Activated B cell treated with CpG ODN at 0.5 μM for 24 hours (primary cell): Measurements from ENCODE around the gene DNM1. TPM values are rescaled to one million over a fixed set of nuclear protein-coding genes. Genes with fewer than 3 reads are reported as not detected.
A peak's percentile ranks its signal among the peaks of the same experiment; 100 is the strongest.

ENCODE experiments used
- ATAC-seq: fragments of 200-7000 bp; cut with Tn5 transposase; one replicate; pipeline ENCODE4 v1.10.0; 2021; ENCODE audit warnings: low read depth, mild to moderate bottlenecking, moderate library complexity
- CTCF ChIA-PET: fragments of 350-600 bp; sonication (Branson Sonifier 250); formaldehyde crosslinking; loops from one replicate; lab custom pipeline; 2021; ENCODE audit warnings: antibody characterized with exemption; lab: Charles Lee
- POLR2A ChIA-PET: fragments of 350-600 bp; sonication (Branson Sonifier 250); formaldehyde crosslinking; loops from one replicate; lab custom pipeline; 2021; ENCODE audit warnings: antibody characterized with exemption; lab: Charles Lee
- DNase-seq: peaks from one replicate; pipeline ENCODE4 v3.0.0; 2022
- H3K27ac Mint-ChIP-seq: one replicate; pipeline ENCODE4 v1.8.0; 2020; ENCODE audit warnings: mixed read lengths
- H3K27me3 Mint-ChIP-seq: one replicate; pipeline ENCODE4 v1.8.0; 2021; ENCODE audit warnings: mixed read lengths
- H3K36me3 Mint-ChIP-seq: one replicate; pipeline ENCODE4 v1.8.0; 2021; ENCODE audit warnings: low read depth, mixed read lengths
- H3K4me1 Mint-ChIP-seq: one replicate; pipeline ENCODE4 v1.8.0; 2021; ENCODE audit warnings: mixed read lengths
- H3K4me3 Mint-ChIP-seq: one replicate; pipeline ENCODE4 v1.8.0; 2020; ENCODE audit warnings: mild to moderate bottlenecking, mixed read lengths
- H3K9me3 Mint-ChIP-seq: one replicate; pipeline ENCODE4 v1.8.0; 2020; ENCODE audit warnings: mixed read lengths
- CTCF ChIP-seq: fragments of 200-600 bp; IDR thresholded peaks from one replicate; pipeline ENCODE4 v1.8.0; 2022; ENCODE audit warnings: antibody characterized with exemption, mild to moderate bottlenecking
- intact Hi-C: fragments of 100-400 bp; cut with micrococcal nuclease; formaldehyde crosslinking; loops from one replicate; pipeline ENCODE4 v1.15.1; 2024
- total RNA-seq: library from RNA; stranded (reverse); gene quantifications from 2 replicates; pipeline ENCODE4 v1.2.3, GENCODE V29; 2022

DNM1 gene
- total RNA-seq: 0.81 and 0.86 TPM in 2 replicates

GRCh38 chr9:128203024-128203706 is at the start of gene DNM1:
Gene DNM1 (plus strand): TSS chr9:128203379. CDS start chr9:128203471, 92 bp downstream.
- CTCF ChIA-PET: interaction anchor here (0.7 kb wide), 1 partner anchor 706 kb away, joined by 3 read pairs; no protein-coding TSS in a partner anchor
- peak within 1 kb of the TSS; percentile 56 for H3K27ac Mint-ChIP-seq
- peaks cover 18% of the 10 kb centered on the region for H3K27me3 Mint-ChIP-seq
- no peaks in the 10 kb centered on the region for H3K36me3 Mint-ChIP-seq
- H3K9me3 Mint-ChIP-seq: no peaks in the 10 kb centered on the region
- POLR2A ChIA-PET: no interaction called here
- intact Hi-C loops: loop anchor here (1.0 kb wide), 4 partner anchors 12 to 137 kb away; partner anchors contain the start of genes CIZ1 and SLC27A4
- ATAC-seq (peak; percentile 98), DNase-seq (peak; percentile 78)
- peaks cover 7% of the 10 kb centered on the region for H3K4me1 Mint-ChIP-seq
- peak within 1 kb of the TSS; percentile 85 for H3K4me3 Mint-ChIP-seq
- TF ChIP-seq CTCF: peak; percentile 59

- no peak for TF ChIP-seq CTCF
- Mint-ChIP-seq H3K27ac (no peak overlapping the region), H3K4me3 (no peak overlapping the region), H3K9me3 (no peaks in the 10 kb centered on the region), H3K27me3 (peaks cover 3% of the 10 kb centered on the region), H3K4me1 (no peaks in the 10 kb centered on the region), H3K36me3 (no peaks in the 10 kb centered on the region)
- intact Hi-C loops: no loop called here
- no peak for DNase-seq
- CTCF ChIA-PET: no interaction called here
- POLR2A ChIA-PET: no interaction called here
- no peak for ATAC-seq
These were observed 49.1 kb upstream of the DNM1 start for GRCh38 chr9:128153947-128154695.

- DNase-seq: no peak
- peaks cover 2% of the 10 kb centered on the region for H3K27me3 Mint-ChIP-seq
- H3K4me3 Mint-ChIP-seq: no peak overlapping the region
- ChIA-PET CTCF (interaction anchor here (0.5 to 1.8 kb wide), 2 partner anchors 38 to 438 kb away, joined by 3 to 4 read pairs; no protein-coding TSS in a partner anchor), POLR2A (no interaction called here)
- no peak for ATAC-seq
- H3K27ac Mint-ChIP-seq: peak overlapping the region; percentile 16
- peaks cover 6% of the 10 kb centered on the region for H3K4me1 Mint-ChIP-seq
- no peaks in the 10 kb centered on the region for H3K9me3 Mint-ChIP-seq
- no peak for TF ChIP-seq CTCF
- intact Hi-C loops: no loop called here
- H3K36me3 Mint-ChIP-seq: no peaks in the 10 kb centered on the region
These were observed 47.3 kb upstream of the DNM1 start for GRCh38 chr9:128155736-128156500.

GRCh38 chr9:128159522-128159783 is 43.7 kb upstream of the DNM1 start:
- Mint-ChIP-seq H3K36me3 (peaks cover 13% of the 10 kb centered on the region), H3K27ac (peak overlapping the region; percentile 81), H3K27me3 (no peaks in the 10 kb centered on the region), H3K4me1 (peaks cover 13% of the 10 kb centered on the region), H3K4me3 (peak overlapping the region; percentile 81), H3K9me3 (no peaks in the 10 kb centered on the region)
- ChIA-PET POLR2A (interaction anchor here (0.5 to 3.1 kb wide), 13 partner anchors 19 to 1797 kb away, joined by 3 to 20 read pairs (median 4); partner anchors contain the start of genes CIZ1, GOLGA2 and SWI5), CTCF (no interaction called here)
- TF ChIP-seq CTCF: no peak
- peak; percentile 32 for DNase-seq
- peak; percentile 13 for ATAC-seq
- intact Hi-C loops: no loop called here
